Type B pancreatic cell (in vitro differentiated cells): ENCODE data around the gene HECTD3. TPM values are rescaled to one million over a fixed set of nuclear protein-coding genes. Genes with fewer than 3 reads are reported as not detected.

Source experiments
- DNase-seq: peaks from one replicate; pipeline ENCODE4 v3.0.0; 2021; ENCODE audit warnings: mixed read lengths; ENCODE audit not compliant: unreplicated experiment; ENCODE audit errors: extremely low spot score
- H3K27ac Mint-ChIP-seq: 2 replicates; pipeline ENCODE4 v1.8.0; 2021; ENCODE audit warnings: mild to moderate bottlenecking, mixed read lengths
- H3K27me3 Mint-ChIP-seq: 2 replicates; pipeline ENCODE4 v1.8.0; 2021; ENCODE audit warnings: mixed read lengths
- H3K36me3 Mint-ChIP-seq: 2 replicates; pipeline ENCODE4 v1.8.0; 2021; ENCODE audit warnings: mixed read lengths
- H3K4me1 Mint-ChIP-seq: one replicate; pipeline ENCODE4 v1.8.0; 2021; ENCODE audit warnings: mixed read lengths; ENCODE audit not compliant: unreplicated experiment
- H3K4me3 Mint-ChIP-seq: 2 replicates; pipeline ENCODE4 v1.8.0; 2021; ENCODE audit warnings: mild to moderate bottlenecking, mixed read lengths
- H3K9me3 Mint-ChIP-seq: 2 replicates; pipeline ENCODE4 v1.8.0; 2021; ENCODE audit warnings: mixed read lengths
- CTCF ChIP-seq: fragments of 200-600 bp; sonication (generic); conservative IDR thresholded peaks from 2 replicates; pipeline ENCODE4 v1.5.0; 2021; ENCODE audit warnings: antibody characterized with exemption, mild to moderate bottlenecking
- total RNA-seq: library from RNA; stranded (reverse); gene quantifications from 2 replicates; pipeline ENCODE4 v1.2.1, GENCODE V29; 2021; ENCODE audit warnings: low replicate concordance

HECTD3 gene
- total RNA-seq, 1 donor from 2014 or later: 33.9 TPM

- Mint-ChIP-seq H3K4me3 (no peak overlapping the region), H3K27ac (no peak overlapping the region), H3K9me3 (no peaks in the 10 kb centered on the region), H3K27me3 (no peaks in the 10 kb centered on the region), H3K36me3 (no peaks in the 10 kb centered on the region), H3K4me1 (no peaks in the 10 kb centered on the region)
- no peak for TF ChIP-seq CTCF
- no peak for DNase-seq
Measured at GRCh38 chr1:45037456-45037855, 26.3 kb upstream of the HECTD3 start.

DNA sequence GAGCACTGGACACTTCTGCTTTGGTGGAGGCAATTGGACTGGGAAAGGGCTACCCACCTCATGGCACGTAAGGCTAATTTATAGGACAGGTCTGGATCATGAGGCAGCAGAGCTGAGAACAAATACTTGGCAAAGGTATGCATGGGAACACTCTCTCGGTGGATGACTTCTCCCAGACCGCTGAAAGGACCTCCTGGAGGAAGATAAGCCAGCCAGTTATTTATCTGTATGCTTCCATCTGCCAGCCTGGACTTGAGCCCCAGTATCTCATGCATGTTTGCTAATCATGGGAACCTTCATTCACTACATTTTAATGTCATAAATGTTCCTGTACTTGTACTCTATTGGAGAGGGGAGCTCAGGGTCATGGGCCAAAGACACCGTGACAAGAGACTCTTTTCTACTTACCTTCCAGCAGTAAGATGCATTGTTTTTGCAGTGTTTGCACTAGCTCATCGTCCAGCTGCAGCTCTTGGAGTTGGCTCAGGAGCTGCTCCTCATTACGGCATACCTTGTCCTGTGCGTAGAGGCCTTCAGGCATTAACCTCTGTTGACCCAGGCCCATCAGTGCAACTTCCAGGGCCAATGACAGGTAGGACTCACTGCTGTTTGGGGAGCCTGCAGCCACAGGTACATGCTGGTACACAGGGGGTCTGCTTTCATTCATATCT, 24.6 kb upstream of the HECTD3 start:
- no peaks in the 10 kb centered on the region for H3K36me3 Mint-ChIP-seq
- H3K4me1 Mint-ChIP-seq: no peaks in the 10 kb centered on the region
- no peak for TF ChIP-seq CTCF
- no peak for DNase-seq
- H3K4me3 Mint-ChIP-seq: no peak overlapping the region
- H3K27ac Mint-ChIP-seq: no peak overlapping the region
- no peaks in the 10 kb centered on the region for H3K9me3 Mint-ChIP-seq
- no peaks in the 10 kb centered on the region for H3K27me3 Mint-ChIP-seq

- H3K4me1 Mint-ChIP-seq: no peaks in the 10 kb centered on the region
- H3K9me3 Mint-ChIP-seq: no peaks in the 10 kb centered on the region
- DNase-seq: no peak
- no peak for TF ChIP-seq CTCF
- H3K27ac Mint-ChIP-seq: no peak overlapping the region
- no peak overlapping the region for H3K4me3 Mint-ChIP-seq
- H3K36me3 Mint-ChIP-seq: no peaks in the 10 kb centered on the region
- H3K27me3 Mint-ChIP-seq: no peaks in the 10 kb centered on the region
Measured at GRCh38 chr1:45033356-45033755, 22.2 kb upstream of the HECTD3 start.

DNA sequence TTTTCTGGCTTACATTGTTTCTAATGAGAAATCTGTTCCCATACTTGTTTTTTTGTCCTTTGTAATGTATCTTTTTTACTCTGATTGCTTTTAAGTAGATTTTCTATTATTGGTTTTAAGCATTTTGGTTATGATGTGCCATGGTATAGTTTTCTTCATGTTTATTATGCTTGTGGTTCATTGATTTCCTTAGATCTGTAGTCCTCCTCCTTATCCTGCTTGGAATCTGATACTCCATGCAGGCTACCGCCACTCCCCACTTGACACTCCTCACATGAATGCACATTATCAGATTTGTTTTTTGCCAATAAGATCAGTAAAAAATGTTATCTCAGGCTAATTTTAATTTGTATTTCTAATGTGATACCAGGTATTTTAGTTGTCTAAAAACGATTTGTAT, 21.7 kb upstream of the HECTD3 start:
- Mint-ChIP-seq H3K4me3 (no peak overlapping the region), H3K27me3 (no peaks in the 10 kb centered on the region), H3K4me1 (no peaks in the 10 kb centered on the region), H3K36me3 (no peaks in the 10 kb centered on the region), H3K9me3 (no peaks in the 10 kb centered on the region), H3K27ac (no peak overlapping the region)
- DNase-seq: no peak
- no peak for TF ChIP-seq CTCF

- H3K4me3 Mint-ChIP-seq: no peak overlapping the region
- no peak overlapping the region for H3K27ac Mint-ChIP-seq
- no peaks in the 10 kb centered on the region for H3K27me3 Mint-ChIP-seq
- no peaks in the 10 kb centered on the region for H3K36me3 Mint-ChIP-seq
- no peak for TF ChIP-seq CTCF
- H3K9me3 Mint-ChIP-seq: no peaks in the 10 kb centered on the region
- DNase-seq: no peak
- no peaks in the 10 kb centered on the region for H3K4me1 Mint-ChIP-seq
Measured at GRCh38 chr1:45026446-45026845, 15.3 kb upstream of the HECTD3 start.

- H3K9me3 Mint-ChIP-seq: no peaks in the 10 kb centered on the region
- no peak overlapping the region for H3K27ac Mint-ChIP-seq
- DNase-seq: no peak
- no peak overlapping the region for H3K4me3 Mint-ChIP-seq
- TF ChIP-seq CTCF: no peak
- H3K4me1 Mint-ChIP-seq: no peaks in the 10 kb centered on the region
- no peaks in the 10 kb centered on the region for H3K36me3 Mint-ChIP-seq
- H3K27me3 Mint-ChIP-seq: no peaks in the 10 kb centered on the region
Measured at GRCh38 chr1:45023663-45024062, 12.5 kb upstream of the HECTD3 start.
